ENCODE data around the gene NIFK.

Gene NIFK

GRCh38 chr2:121736462-121737336 lies at the start of gene NIFK:
TSS of gene NIFK (minus strand) at chr2:121736875. CDS start at chr2:121736850, 25 bp downstream.
- peak; percentile 100 for DNase-seq (ENCODE audit: low read depth in 2 of 2)

GRCh38 chr2:121783180-121783579 lies 46.5 kb upstream of the NIFK start:
- no peak for DNase-seq (ENCODE audit: low read depth in 2 of 2)

- DNase-seq (ENCODE audit: low read depth in 2 of 2) = no peak
Observed at GRCh38 chr2:121778741-121779487, 42.2 kb upstream of the NIFK start.

GRCh38 chr2:121777699-121778058 lies 41.0 kb upstream of the NIFK start:
- no peak for DNase-seq (ENCODE audit: low read depth in 2 of 2)

GRCh38 chr2:121776885-121777698 lies 40.4 kb upstream of the NIFK start:
- no peak for DNase-seq (ENCODE audit: low read depth in 2 of 2)

GRCh38 chr2:121776361-121776760 lies 39.7 kb upstream of the NIFK start:
- DNase-seq (ENCODE audit: low read depth in 2 of 2) = no peak

GRCh38 chr2:121774235-121774634 lies 37.6 kb upstream of the NIFK start:
- no peak for DNase-seq (ENCODE audit: low read depth in 2 of 2)

- DNase-seq (ENCODE audit: low read depth in 2 of 2) = no peak
Observed at GRCh38 chr2:121771976-121772742, 35.5 kb upstream of the NIFK start.

- no peak for DNase-seq (ENCODE audit: low read depth in 2 of 2)
Observed at GRCh38 chr2:121768143-121768755, 31.6 kb upstream of the NIFK start.

GRCh38 chr2:121766624-121767023 lies 29.9 kb upstream of the NIFK start:
- DNase-seq (ENCODE audit: low read depth in 2 of 2) = no peak

GRCh38 chr2:121764681-121765228 lies 28.1 kb upstream of the NIFK start:
- DNase-seq (ENCODE audit: low read depth in 2 of 2) = no peak

- peak; percentile 93 to 96 for DNase-seq (ENCODE audit: low read depth in 2 of 2)
Observed at GRCh38 chr2:121755237-121756111, 18.8 kb upstream of the NIFK start, which contains the start of gene TSN. TSS of gene TSN (plus strand) at chr2:121755651. CDS start at chr2:121755780, 129 bp downstream.

- no peak for DNase-seq (ENCODE audit: low read depth in 2 of 2)
Observed at GRCh38 chr2:121754851-121755236, 18.2 kb upstream of the NIFK start.

- no peak for DNase-seq (ENCODE audit: low read depth in 2 of 2)
Observed at GRCh38 chr2:121748202-121748601, 11.5 kb upstream of the NIFK start.

GRCh38 chr2:121746071-121746578 lies 9.4 kb upstream of the NIFK start:
- DNase-seq (ENCODE audit: low read depth in 2 of 2) = peak in 1 of 2 experiments; percentile 20

GRCh38 chr2:121741450-121741849 lies 4.8 kb upstream of the NIFK start:
- no peak for DNase-seq (ENCODE audit: low read depth in 2 of 2)

- DNase-seq (ENCODE audit: low read depth in 2 of 2) = no peak
Observed at GRCh38 chr2:121740973-121741372, 4.3 kb upstream of the NIFK start.

- no peak for DNase-seq (ENCODE audit: low read depth in 2 of 2)
Observed at GRCh38 chr2:121736140-121736461, 574 bp downstream of the NIFK start.

GRCh38 chr2:121735518-121736074 lies 1.1 kb downstream of the NIFK start:
- DNase-seq (ENCODE audit: low read depth in 2 of 2) = no peak

Data from stimulated activated CD4-positive, alpha-beta T cell treated with anti-CD3 and anti-CD28 coated beads, Interleukin-12 subunit alpha, Interleukin-12 subunit beta, amount 100 ng/mL, for 24 hours (primary cell).